HepG2 (cell line): Measurements from ENCODE around the gene UBAC1. TPM values are rescaled to one million over a fixed set of nuclear protein-coding genes. Genes with fewer than 3 reads are reported as not detected.

Experiments
- ATAC-seq: fragments of 200-7000 bp; cut with Tn5 transposase; 3 replicates; pipeline ENCODE4 v1.9.1; 2020; ENCODE audit warnings: mild to moderate bottlenecking, moderate library complexity
- BruUV-seq: library from RNA; stranded (reverse); fragments of 400-500 nt; replicated peaks from 2 replicates; lab custom pipeline; 2021; lab: Mats Ljungman, UMichigan
- CTCF ChIA-PET: fragments of 300-600 bp; formaldehyde crosslinking; extraction: SDS; loops from one replicate; lab custom pipeline; 2021; ENCODE audit warnings: low total read pairs, inconsistent platforms, low intra/inter-chr PET ratio; lab: Yijun Ruan, JAX
- POLR2A ChIA-PET: fragments of 350-600 bp; sonication (Branson Sonifier 250); formaldehyde crosslinking; loops from one replicate; lab custom pipeline; 2020; ENCODE audit warnings: antibody characterized with exemption, inconsistent platforms; lab: Yijun Ruan, JAX
- DNase-seq: peaks from one replicate; pipeline ENCODE4 v3.0.0-alpha.2; 2015; ENCODE audit warnings: low spot score
- FAIRE-seq: peaks from 3 replicates; lab custom pipeline; 2011; peaks lifted over from hg19 to GRCh38; lab: Jason Lieb, UNC
- H2AFZ ChIP-seq: one replicate; pipeline ENCODE4 v1.6.1; 2011; ENCODE audit warnings: low read length, inconsistent platforms
- H3K27ac ChIP-seq: fragments of 300-600 bp; 3 replicates; pipeline ENCODE4 v1.8.0; 2011; ENCODE audit warnings: mixed run types, mild to moderate bottlenecking, mixed read lengths, low read length, inconsistent platforms; ENCODE audit not compliant: insufficient read depth; ENCODE audit errors: extremely low read length
- H3K27me3 ChIP-seq, 2 experiments: fragments of 200-600 bp in 1 of 2; 2 replicates in 1 of 2; 3 replicates in 1 of 2; pipeline versions ENCODE4 v1.6.0 to v1.8.0; 2011; ENCODE audit warnings: low read length in 2 of 2, mild to moderate bottlenecking in 2 of 2, moderate library complexity in 2 of 2, inconsistent platforms in 1 of 2; ENCODE audit not compliant: insufficient read depth in 2 of 2, control insufficient read depth in 1 of 2
- H3K36me3 ChIP-seq, 2 experiments: fragments of 200-600 bp in 1 of 2; replicated peaks in 1 of 2; 2 replicates in 1 of 2; 3 replicates in 1 of 2; pipeline versions ENCODE4 v1.5.1 to v1.8.0; 2011; ENCODE audit warnings: low read length in 2 of 2, inconsistent platforms in 1 of 2; ENCODE audit not compliant: insufficient read depth in 2 of 2, control insufficient read depth in 1 of 2
- H3K4me1 ChIP-seq: 2 replicates; pipeline ENCODE4 v1.5.1; 2012; ENCODE audit warnings: low read length, inconsistent platforms; ENCODE audit not compliant: insufficient read depth
- H3K4me2 ChIP-seq: 2 replicates; pipeline ENCODE4 v1.6.0; 2011; ENCODE audit warnings: low read depth, low read length, inconsistent platforms
- H3K4me3 ChIP-seq, 3 experiments: fragments of 200-600 bp in 1 of 3; sonication (generic), shearing (Covaris generic) in 1 of 3; replicated peaks in 1 of 3; 2 replicates each; pipeline ENCODE4 v1.5.1; 2011 to 2016; ENCODE audit warnings: low read length in 3 of 3, inconsistent platforms in 2 of 3, low read depth in 2 of 3, mild to moderate bottlenecking in 2 of 3, control low read depth in 1 of 3, mixed read lengths in 1 of 3; ENCODE audit not compliant: insufficient read depth in 1 of 3
- H3K79me2 ChIP-seq: one replicate; pipeline ENCODE4 v1.6.1; 2011; ENCODE audit warnings: low read length, inconsistent platforms; ENCODE audit not compliant: insufficient read depth
- H3K9ac ChIP-seq: 2 replicates; pipeline ENCODE4 v1.6.0; 2011; ENCODE audit warnings: mild to moderate bottlenecking, low read depth, low read length, inconsistent platforms; ENCODE audit not compliant: insufficient read depth
- H3K9me3 ChIP-seq: 2 replicates; pipeline ENCODE4 v1.5.1; 2012; ENCODE audit warnings: mild to moderate bottlenecking, low read length
- H4K20me1 ChIP-seq: 2 replicates; pipeline ENCODE4 v1.6.0; 2011; ENCODE audit warnings: inconsistent platforms, mild to moderate bottlenecking, low read length, moderate library complexity; ENCODE audit not compliant: insufficient read depth
- EP300 ChIP-seq, 3 experiments: sonication (generic) in 1 of 3; formaldehyde crosslinking in 1 of 3; IDR thresholded peaks; 2 replicates each; pipeline versions ENCODE4 v1.5.1 to v1.6.1; 2011 to 2020; ENCODE audit warnings: low read depth in 2 of 3, low read length in 2 of 3, borderline replicate concordance in 1 of 3, improper control_type of control experiment in 1 of 3, mild to moderate bottlenecking in 1 of 3, missing genetic modification reagents in 1 of 3, moderate library complexity in 1 of 3
- GATA4 ChIP-seq: sonication (generic); IDR thresholded peaks from 2 replicates; pipeline ENCODE4 v1.6.1; 2016; ENCODE audit warnings: antibody characterized with exemption, low read depth, borderline replicate concordance
- REST ChIP-seq, 2 experiments: IDR thresholded peaks; 2 replicates each; pipeline ENCODE4 v1.6.1; 2011 to 2012; ENCODE audit warnings: low read length in 2 of 2, borderline replicate concordance in 1 of 2, low read depth in 1 of 2, mild to moderate bottlenecking in 1 of 2, moderate library complexity in 1 of 2
- SYNCRIP ChIP-seq: fragments of 200-400 bp; formaldehyde crosslinking; IDR thresholded peaks from 2 replicates; pipeline ENCODE4 v1.6.1; 2018; ENCODE audit warnings: mild to moderate bottlenecking, low read depth, low read length; ENCODE audit not compliant: insufficient read depth
- THAP9 ChIP-seq: sonication (generic); formaldehyde crosslinking; IDR thresholded peaks from 2 replicates; pipeline ENCODE4; 2020; ENCODE audit warnings: missing genetic modification reagents, mild to moderate bottlenecking, borderline replicate concordance
- WIZ ChIP-seq: sonication (generic); formaldehyde crosslinking; IDR thresholded peaks from 2 replicates; pipeline ENCODE4 v1.5.1; 2020; ENCODE audit warnings: mild to moderate bottlenecking, missing genetic modification reagents
- ZNF383 ChIP-seq: sonication (generic); formaldehyde crosslinking; IDR thresholded peaks from 2 replicates; pipeline ENCODE4 v1.4.0; 2020; ENCODE audit warnings: missing genetic modification reagents, mild to moderate bottlenecking, borderline replicate concordance
- ZNF549 ChIP-seq: sonication (generic); formaldehyde crosslinking; IDR thresholded peaks from 2 replicates; pipeline ENCODE4 v1.5.0; 2020; ENCODE audit warnings: missing genetic modification reagents
- ZNF558 ChIP-seq: sonication (generic); formaldehyde crosslinking; IDR thresholded peaks from 2 replicates; pipeline ENCODE4 v1.9.0; 2022; ENCODE audit warnings: mild to moderate bottlenecking, missing genetic modification reagents, borderline replicate concordance
- ZNF776 ChIP-seq: sonication (generic); formaldehyde crosslinking; IDR thresholded peaks from 2 replicates; pipeline ENCODE4 v1.4.0; 2020; ENCODE audit warnings: mild to moderate bottlenecking, missing genetic modification reagents
- WGBS: methylation state at CpG from one replicate; pipeline ENCODE4 v1.1.6; 2017; ENCODE audit warnings: low lambda C conversion rate; 5-methylcytosine and 5-hydroxymethylcytosine counted together
- in situ Hi-C: cut with HindIII; loops from 2 replicates; pipeline ENCODE4 v1.10.0; 2017; ENCODE audit warnings: low pct_unique_long_range_greater_than_20kb; ENCODE audit not compliant: extremely low pct_ligation_motif_present
- intact Hi-C: fragments of 100-400 bp; cut with micrococcal nuclease; formaldehyde crosslinking; loops from one replicate; pipeline ENCODE4 v1.10.0; 2022; ENCODE audit not compliant: unreplicated experiment
- polyA plus RNA-seq, 8 experiments: library from polyadenylated mRNA; depleted of rRNA in 3 of 8; stranded (reverse) in 7 of 8; unstranded in 1 of 8; fragments of >200 nt; fragmentation: Illumina TruSeq in 4 of 8; extraction: Trizol in 4 of 8; gene quantifications; 2 replicates each; pipeline versions ENCODE4 v1.2.1 to v1.2.3, GENCODE V29; 2011 to 2016; ENCODE audit warnings: low read depth in 4 of 8, missing spikeins in 1 of 8, mixed read lengths in 1 of 8; ENCODE audit not compliant: insufficient read depth in 1 of 8
- total RNA-seq, 5 experiments: library from RNA; depleted of rRNA; stranded (reverse); fragments of >200 nt; fragmentation: Illumina TruSeq; extraction: Trizol; gene quantifications; 2 replicates each; pipeline ENCODE4 v1.2.3, GENCODE V29; 2016; ENCODE audit warnings: low read depth in 1 of 5
- TF ChIP-seq, protein P1 (sequence below): sonication (generic); formaldehyde crosslinking; IDR thresholded peaks from 2 replicates; pipeline ENCODE4 v1.4.0; 2020; ENCODE audit warnings: missing genetic modification reagents
- TF ChIP-seq, protein P2 (sequence below): sonication (generic); formaldehyde crosslinking; IDR thresholded peaks from 2 replicates; pipeline ENCODE4 v1.9.0; 2022; ENCODE audit warnings: missing genetic modification reagents, mild to moderate bottlenecking, borderline replicate concordance
- TF ChIP-seq, protein P3 (sequence below): IDR thresholded peaks from 2 replicates; pipeline ENCODE4 v1.6.1; 2016; ENCODE audit warnings: low read depth, control low read depth

The UBAC1 gene
- total and polyA plus RNA-seq, 2 of the 13 experiments (the other 11 are each of a cell fraction or from before 2014, with no cell fraction given) = 32.2 to 34.1 TPM

- Histone ChIP-seq H3K36me3 (peaks cover 22 to 65% of the 10 kb centered on the region in 2 experiments), H3K4me1 (no peaks in the 10 kb centered on the region), H3K27me3 (no peaks in the 10 kb centered on the region), H4K20me1 (no peaks in the 10 kb centered on the region), H3K9me3 (no peaks in the 10 kb centered on the region), H3K9ac (no peak overlapping the region), H3K79me2 (no peaks in the 10 kb centered on the region), H3K4me2 (no peak overlapping the region), H3K27ac (no peak overlapping the region), H2AFZ (no peak overlapping the region), H3K4me3 (no peak overlapping the region)
- no peak for ATAC-seq
- no peak for DNase-seq
- in situ Hi-C loops = no loop called here
- WGBS = 97% methylated on average over 12 of the region's 12 CpGs
- CTCF ChIA-PET = no interaction called here
- FAIRE-seq = no peak
- POLR2A ChIA-PET = no interaction called here
- BruUV-seq = no TSS peak
- intact Hi-C loops = no loop called here
- TF ChIP-seq ZNF558 (no peak), SYNCRIP (no peak), GATA4 (no peak), WIZ (CRISPR knock-in tag) (no peak), ZNF776 (CRISPR knock-in tag) (no peak), REST (IDR thresholded peaks at IDR 0.05; ENCODE audit: borderline replicate concordance in 1 of 2, low read depth in 1 of 2, low read length in 2 of 2) (no peak), ZNF383 (CRISPR knock-in tag) (no peak), EP300 (IDR thresholded peaks at IDR 0.05; ENCODE audit: low read depth in 2 of 2, low read length in 2 of 2) (no peak), EP300 (CRISPR knock-in tag; IDR thresholded peaks at IDR 0.05; ENCODE audit: borderline replicate concordance) (no peak), THAP9 (CRISPR knock-in tag) (no peak), ZNF549 (CRISPR knock-in tag) (no peak)
- TF ChIP-seq, protein P1, sequence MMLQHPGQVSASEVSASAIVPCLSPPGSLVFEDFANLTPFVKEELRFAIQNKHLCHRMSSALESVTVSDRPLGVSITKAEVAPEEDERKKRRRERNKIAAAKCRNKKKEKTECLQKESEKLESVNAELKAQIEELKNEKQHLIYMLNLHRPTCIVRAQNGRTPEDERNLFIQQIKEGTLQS (CRISPR knock-in tag) = no peak
- TF ChIP-seq, protein P2, sequence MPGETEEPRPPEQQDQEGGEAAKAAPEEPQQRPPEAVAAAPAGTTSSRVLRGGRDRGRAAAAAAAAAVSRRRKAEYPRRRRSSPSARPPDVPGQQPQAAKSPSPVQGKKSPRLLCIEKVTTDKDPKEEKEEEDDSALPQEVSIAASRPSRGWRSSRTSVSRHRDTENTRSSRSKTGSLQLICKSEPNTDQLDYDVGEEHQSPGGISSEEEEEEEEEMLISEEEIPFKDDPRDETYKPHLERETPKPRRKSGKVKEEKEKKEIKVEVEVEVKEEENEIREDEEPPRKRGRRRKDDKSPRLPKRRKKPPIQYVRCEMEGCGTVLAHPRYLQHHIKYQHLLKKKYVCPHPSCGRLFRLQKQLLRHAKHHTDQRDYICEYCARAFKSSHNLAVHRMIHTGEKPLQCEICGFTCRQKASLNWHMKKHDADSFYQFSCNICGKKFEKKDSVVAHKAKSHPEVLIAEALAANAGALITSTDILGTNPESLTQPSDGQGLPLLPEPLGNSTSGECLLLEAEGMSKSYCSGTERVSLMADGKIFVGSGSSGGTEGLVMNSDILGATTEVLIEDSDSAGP (CRISPR knock-in tag) = no peak
- TF ChIP-seq, protein P3, sequence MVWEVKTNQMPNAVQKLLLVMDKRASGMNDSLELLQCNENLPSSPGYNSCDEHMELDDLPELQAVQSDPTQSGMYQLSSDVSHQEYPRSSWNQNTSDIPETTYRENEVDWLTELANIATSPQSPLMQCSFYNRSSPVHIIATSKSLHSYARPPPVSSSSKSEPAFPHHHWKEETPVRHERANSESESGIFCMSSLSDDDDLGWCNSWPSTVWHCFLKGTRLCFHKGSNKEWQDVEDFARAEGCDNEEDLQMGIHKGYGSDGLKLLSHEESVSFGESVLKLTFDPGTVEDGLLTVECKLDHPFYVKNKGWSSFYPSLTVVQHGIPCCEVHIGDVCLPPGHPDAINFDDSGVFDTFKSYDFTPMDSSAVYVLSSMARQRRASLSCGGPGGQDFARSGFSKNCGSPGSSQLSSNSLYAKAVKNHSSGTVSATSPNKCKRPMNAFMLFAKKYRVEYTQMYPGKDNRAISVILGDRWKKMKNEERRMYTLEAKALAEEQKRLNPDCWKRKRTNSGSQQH (CRISPR knock-in tag) = no peak
Observed at GRCh38 chr9:135950135-135950682, 11.0 kb downstream of the UBAC1 start.
